ENCODE data around the gene ACOT11.

GRCh38 chr1:54611621-54612020 is 63.6 kb downstream of the ACOT11 start:
- TF ChIP-seq CTCF (IDR thresholded peaks at IDR 0.05) (no peak), POLR2A (IDR thresholded peaks at IDR 0.05) (no peak)
